GM10248 (cell line): ENCODE measurements around the gene MYO7A.

Experiments used
- CTCF ChIA-PET: fragments of 300-600 bp; sonication (Branson Sonifier 250); formaldehyde crosslinking; extraction: SDS; loops from one replicate; lab custom pipeline; 2021; ENCODE audit warnings: antibody characterized with exemption; lab: Yijun Ruan, JAX
- POLR2A ChIA-PET: fragments of 350-650 bp; sonication (Branson Sonifier 250); formaldehyde crosslinking; extraction: SDS; loops from one replicate; lab custom pipeline; 2020; ENCODE audit warnings: antibody characterized with exemption; lab: Yijun Ruan, JAX
- DNase-seq: peaks from one replicate; pipeline ENCODE4 v3.0.0; 2012; ENCODE audit errors: extremely low spot score
- TF ChIP-seq, protein P1 (sequence below): IDR thresholded peaks from 2 replicates; pipeline ENCODE4 v1.5.1; 2012; ENCODE audit warnings: mild to moderate bottlenecking, low read depth; ENCODE audit errors: extremely low read depth, missing control alignments, control extremely low read depth

MYO7A gene

DNA sequence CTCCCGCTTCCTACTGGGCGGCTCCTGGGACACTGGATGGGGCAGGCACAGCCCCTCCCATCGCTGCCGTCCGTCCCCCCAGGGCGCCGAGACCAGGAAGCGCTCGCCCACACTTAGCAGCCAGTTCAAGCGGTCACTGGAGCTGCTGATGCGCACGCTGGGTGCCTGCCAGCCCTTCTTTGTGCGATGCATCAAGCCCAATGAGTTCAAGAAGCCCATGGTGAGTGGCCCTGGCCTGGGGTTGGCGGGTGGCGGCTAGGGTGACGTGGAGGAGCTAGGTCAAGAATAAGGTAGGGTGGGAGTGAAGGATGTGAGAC lies 44.6 kb downstream of the MYO7A start:
- ChIA-PET POLR2A (no interaction called here), CTCF (interaction anchor here (1.4 kb wide), 1 partner anchor 46 kb away, joined by 3 read pairs; no protein-coding TSS in a partner anchor)
- no peak for DNase-seq
- TF ChIP-seq, protein P1, sequence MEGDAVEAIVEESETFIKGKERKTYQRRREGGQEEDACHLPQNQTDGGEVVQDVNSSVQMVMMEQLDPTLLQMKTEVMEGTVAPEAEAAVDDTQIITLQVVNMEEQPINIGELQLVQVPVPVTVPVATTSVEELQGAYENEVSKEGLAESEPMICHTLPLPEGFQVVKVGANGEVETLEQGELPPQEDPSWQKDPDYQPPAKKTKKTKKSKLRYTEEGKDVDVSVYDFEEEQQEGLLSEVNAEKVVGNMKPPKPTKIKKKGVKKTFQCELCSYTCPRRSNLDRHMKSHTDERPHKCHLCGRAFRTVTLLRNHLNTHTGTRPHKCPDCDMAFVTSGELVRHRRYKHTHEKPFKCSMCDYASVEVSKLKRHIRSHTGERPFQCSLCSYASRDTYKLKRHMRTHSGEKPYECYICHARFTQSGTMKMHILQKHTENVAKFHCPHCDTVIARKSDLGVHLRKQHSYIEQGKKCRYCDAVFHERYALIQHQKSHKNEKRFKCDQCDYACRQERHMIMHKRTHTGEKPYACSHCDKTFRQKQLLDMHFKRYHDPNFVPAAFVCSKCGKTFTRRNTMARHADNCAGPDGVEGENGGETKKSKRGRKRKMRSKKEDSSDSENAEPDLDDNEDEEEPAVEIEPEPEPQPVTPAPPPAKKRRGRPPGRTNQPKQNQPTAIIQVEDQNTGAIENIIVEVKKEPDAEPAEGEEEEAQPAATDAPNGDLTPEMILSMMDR = no peak

DNA sequence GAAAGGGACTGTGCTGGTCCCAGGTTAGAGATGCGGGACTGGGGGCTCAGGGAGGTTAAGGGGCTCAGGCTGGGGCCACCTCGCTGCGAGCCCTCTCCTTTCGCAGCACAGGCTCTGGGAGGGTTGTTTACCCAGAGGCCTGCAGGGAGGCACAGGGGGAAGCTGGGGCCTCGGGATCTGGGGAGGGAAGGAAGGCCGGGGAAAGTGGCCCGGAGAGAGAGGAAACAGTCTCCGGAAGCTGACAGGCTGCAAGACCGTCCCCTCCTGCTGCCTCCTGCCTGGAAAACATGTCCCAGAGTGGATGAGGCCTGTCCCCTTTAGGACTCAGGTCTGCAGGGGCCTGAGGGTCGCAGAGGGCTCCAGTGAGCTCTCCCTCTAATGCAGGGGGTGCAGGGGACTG lies 45.4 kb downstream of the MYO7A start:
- CTCF ChIA-PET = interaction anchor here (0.9 to 1.2 kb wide), 2 partner anchors 13 to 375 kb away, joined by 3 read pairs; no protein-coding TSS in a partner anchor
- POLR2A ChIA-PET = no interaction called here
- TF ChIP-seq, protein P1 = no peak
- DNase-seq = no peak

DNA sequence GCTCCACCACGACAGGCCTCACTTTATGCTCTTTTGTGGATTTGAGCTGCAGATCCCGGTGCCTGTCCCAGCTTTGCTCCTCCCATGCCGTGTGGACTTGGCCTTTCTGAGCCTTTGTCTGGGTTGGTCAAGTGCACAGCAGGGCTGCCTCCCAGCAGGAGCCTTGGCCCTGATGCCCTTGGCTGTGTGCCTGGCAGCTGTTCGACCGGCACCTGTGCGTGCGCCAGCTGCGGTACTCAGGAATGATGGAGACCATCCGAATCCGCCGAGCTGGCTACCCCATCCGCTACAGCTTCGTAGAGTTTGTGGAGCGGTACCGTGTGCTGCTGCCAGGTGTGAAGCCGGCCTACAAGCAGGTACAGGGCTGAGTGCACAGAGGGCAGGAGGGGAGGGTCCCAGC lies 46.5 kb downstream of the MYO7A start:
- TF ChIP-seq, protein P1 = no peak
- DNase-seq = no peak
- ChIA-PET CTCF (interaction anchor here (0.9 to 1.3 kb wide), 4 partner anchors 9 to 374 kb away, joined by 3 to 6 read pairs (median 3); partner anchors contain the start of gene MYO7A), POLR2A (no interaction called here)

DNA sequence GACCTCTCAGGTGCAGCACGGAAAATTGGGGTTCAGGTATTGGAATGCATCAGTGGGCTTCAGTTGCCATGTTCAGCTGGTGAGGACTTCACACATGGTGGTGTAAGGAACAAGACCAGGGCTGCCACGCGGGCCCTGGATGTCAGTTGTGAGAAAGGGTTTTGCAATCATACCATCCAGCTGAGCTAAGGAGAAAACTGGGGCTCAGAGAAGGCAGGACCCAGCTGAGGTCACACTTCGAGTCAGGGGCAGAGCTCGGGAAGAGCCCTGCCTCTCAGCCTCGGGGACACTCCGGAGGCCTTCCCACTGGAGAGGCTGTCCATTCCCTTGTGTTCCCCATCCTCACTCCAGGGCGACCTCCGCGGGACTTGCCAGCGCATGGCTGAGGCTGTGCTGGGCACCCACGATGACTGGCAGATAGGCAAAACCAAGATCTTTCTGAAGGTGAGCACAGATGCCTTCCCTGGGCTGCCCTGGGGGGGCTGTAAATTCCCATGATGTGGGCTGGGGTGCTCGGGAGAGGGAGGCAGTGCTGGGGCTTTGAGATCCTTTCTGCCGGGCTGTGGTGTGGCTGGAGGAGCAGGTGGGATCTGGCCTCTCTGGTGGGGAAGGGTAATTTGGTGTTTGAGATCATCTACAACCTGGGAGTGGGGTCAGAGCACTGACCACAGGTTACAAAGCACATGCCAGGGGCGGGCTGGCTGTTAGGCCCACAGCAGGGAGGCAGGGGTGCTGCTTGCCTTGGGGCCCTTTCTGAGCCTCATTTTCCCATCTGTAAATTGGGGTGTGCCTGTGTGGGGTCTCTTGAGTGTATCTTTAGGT lies 47.2 kb downstream of the MYO7A start:
- CTCF ChIA-PET = interaction anchor here (1.2 to 1.3 kb wide), 3 partner anchors 10 to 48 kb away, joined by 3 to 6 read pairs (median 5); partner anchors contain the start of gene MYO7A
- POLR2A ChIA-PET = no interaction called here

DNA sequence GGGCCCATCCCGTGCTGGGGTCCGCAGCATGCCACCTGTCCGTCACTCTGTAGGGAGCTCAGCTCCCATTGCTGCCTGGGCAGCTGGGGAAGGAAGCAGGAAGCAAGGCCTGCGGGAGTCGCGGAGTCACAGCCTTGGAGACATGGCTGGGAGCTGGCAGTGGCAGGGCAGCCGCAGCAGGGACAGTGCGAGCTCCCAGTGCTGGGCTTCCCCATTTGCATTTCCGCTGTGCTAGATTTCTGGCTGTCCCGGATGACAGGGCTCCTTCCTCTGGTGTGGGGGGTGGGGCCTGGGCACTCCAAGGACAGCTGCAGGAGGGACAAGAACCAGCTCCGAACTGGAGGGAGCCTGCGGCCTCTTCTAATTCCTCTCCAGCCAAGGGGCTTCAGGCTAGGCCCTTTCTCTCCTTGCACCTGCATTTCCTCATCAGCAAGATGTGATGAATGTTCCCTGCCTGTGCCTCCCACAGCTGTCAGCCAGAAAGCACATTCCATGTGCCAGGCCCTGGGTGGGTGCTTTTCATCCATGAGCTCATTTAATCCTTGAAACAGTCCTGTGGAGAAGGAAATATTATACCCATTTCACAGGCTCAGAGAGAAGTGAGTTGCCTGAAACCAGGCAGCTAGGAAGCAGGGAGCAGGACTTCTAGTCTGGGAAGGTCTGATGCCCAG lies 48.0 kb downstream of the MYO7A start:
- DNase-seq = no peak

More for the DNA sequence above, 47.2 kb downstream of the MYO7A start:
- no peak for DNase-seq
- TF ChIP-seq, protein P1 = no peak

DNA sequence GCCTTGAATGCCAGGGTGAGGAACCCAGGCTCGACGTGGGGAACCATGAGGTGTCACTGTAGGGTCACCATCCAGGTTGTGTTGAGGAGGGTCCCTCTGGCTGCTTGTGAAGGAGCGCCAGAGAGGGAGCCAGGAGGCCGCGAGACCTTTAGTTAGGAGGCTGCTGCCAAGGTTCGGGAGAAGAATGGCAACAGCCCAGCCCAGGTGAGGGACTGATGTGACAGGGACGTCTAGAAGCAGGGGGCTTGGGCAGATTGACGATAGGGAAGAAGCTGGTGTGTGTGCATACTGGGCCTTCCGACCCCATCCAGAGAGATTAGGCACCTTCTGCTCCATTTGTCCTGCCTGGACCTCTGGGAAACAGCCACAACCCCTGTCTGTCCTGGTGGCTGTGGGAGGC lies 49.0 kb downstream of the MYO7A start:
- no peak for DNase-seq
- ChIA-PET CTCF (no interaction called here), POLR2A (no interaction called here)

More for the DNA sequence above, 48.0 kb downstream of the MYO7A start:
- ChIA-PET POLR2A (no interaction called here), CTCF (interaction anchor here (1.2 kb wide), 1 partner anchor 12 kb away, joined by 5 read pairs; no protein-coding TSS in a partner anchor)
- TF ChIP-seq, protein P1 = no peak

More for the DNA sequence above, 49.0 kb downstream of the MYO7A start:
- TF ChIP-seq, protein P1 = no peak
